Ascending aorta (tissue), 2 donors: ENCODE measurements around the gene CPA5. TPM values are rescaled to one million over a fixed set of nuclear protein-coding genes. Genes with fewer than 3 reads are reported as not detected.

Source experiments
- DNase-seq, 2 donors: peaks; one replicate each; pipeline ENCODE4 v3.0.0-alpha.2; 2019; ENCODE audit warnings: low spot score in 2 of 2
- H3K27ac ChIP-seq, 2 donors: fragments of 200-600 bp; sonication (generic); one replicate each; pipeline ENCODE4 v1.5.1; 2016 to 2017; ENCODE audit warnings: mild to moderate bottlenecking in 1 of 2
- H3K27me3 ChIP-seq: fragments of 200-600 bp; sonication (generic); one replicate; pipeline ENCODE4 v1.5.1; 2017
- H3K36me3 ChIP-seq, 2 donors: fragments of 200-600 bp; sonication (generic); one replicate each; pipeline ENCODE4 v1.5.1; 2016
- H3K4me1 ChIP-seq, 2 donors: fragments of 200-600 bp; sonication (generic); one replicate each; pipeline ENCODE4 v1.5.1; 2016 to 2017; ENCODE audit warnings: mild to moderate bottlenecking in 1 of 2
- H3K4me3 ChIP-seq, 2 donors: fragments of 200-600 bp; sonication (generic); one replicate each; pipeline ENCODE4 v1.5.1; 2016 to 2017; ENCODE audit warnings: mild to moderate bottlenecking in 1 of 2
- H3K9me3 ChIP-seq, 2 donors: fragments of 200-600 bp; sonication (generic); one replicate each; pipeline ENCODE4 v1.5.1; 2016
- CTCF ChIP-seq, 3 experiments: fragments of 200-600 bp in 2 of 3; fragments of 450-650 bp in 1 of 3; sonication (generic) in 2 of 3; IDR thresholded peaks; one replicate each; pipeline ENCODE4 v1.5.1; 2016 to 2019; ENCODE audit warnings: antibody characterized with exemption in 3 of 3, mild to moderate bottlenecking in 1 of 3, moderate library complexity in 1 of 3
- intact Hi-C: fragments of 100-400 bp; cut with DNase I; formaldehyde crosslinking; loops from one replicate; pipeline ENCODE4 v1.15.1; 2023
- total RNA-seq: library from RNA; depleted of rRNA; stranded (reverse); fragments of >200 nt; gene quantifications from one replicate; pipeline ENCODE4 v1.1.0, GENCODE V29; 2016

CPA5 gene
- total RNA-seq, 1 donor from 2014 or later, result not detected

DNA sequence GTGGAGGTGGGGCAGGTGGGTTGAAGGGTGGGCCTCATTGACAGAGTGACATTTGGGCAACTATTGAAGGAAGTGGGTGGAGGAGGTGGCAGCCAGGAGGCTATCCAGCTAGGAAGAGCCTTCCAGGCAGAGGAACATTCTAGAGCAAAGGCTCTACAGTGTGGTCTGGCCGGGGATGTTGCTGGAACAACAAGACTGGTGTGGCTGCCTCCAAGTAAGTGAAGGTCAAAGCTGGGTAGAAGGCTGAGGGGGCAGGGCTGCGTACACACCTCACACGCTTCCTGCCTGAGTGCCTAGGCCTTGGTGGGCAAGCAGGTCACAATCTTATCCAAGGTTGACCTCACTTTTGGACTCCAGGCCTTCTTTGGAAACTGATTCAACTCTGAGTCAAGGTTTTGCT is 42.3 kb downstream of the CPA5 start:
- H3K36me3 ChIP-seq, result no peaks in the 10 kb centered on the region
- no peak overlapping the region for H3K27ac ChIP-seq
- intact Hi-C loops, result no loop called here
- no peak overlapping the region for H3K4me3 ChIP-seq
- TF ChIP-seq CTCF (IDR thresholded peaks at IDR 0.05), result no peak
- H3K4me1 ChIP-seq, result peaks cover 0 to 2% of the 10 kb centered on the region in 2 donors
- DNase-seq, result no peak
- no peaks in the 10 kb centered on the region for H3K27me3 ChIP-seq
- no peaks in the 10 kb centered on the region for H3K9me3 ChIP-seq

GRCh38 chr7:130387306-130387627 is 42.7 kb downstream of the CPA5 start:
- Histone ChIP-seq H3K27ac (no peak overlapping the region), H3K4me3 (no peak overlapping the region), H3K9me3 (no peaks in the 10 kb centered on the region), H3K36me3 (no peaks in the 10 kb centered on the region), H3K4me1 (peaks cover 0 to 2% of the 10 kb centered on the region in 2 donors), H3K27me3 (no peaks in the 10 kb centered on the region)
- no peak for TF ChIP-seq CTCF (IDR thresholded peaks at IDR 0.05)
- intact Hi-C loops, result no loop called here
- DNase-seq, result no peak

- Histone ChIP-seq H3K27ac (no peak overlapping the region), H3K4me3 (no peak overlapping the region), H3K4me1 (peaks cover 0 to 4% of the 10 kb centered on the region in 2 donors), H3K36me3 (no peaks in the 10 kb centered on the region), H3K27me3 (no peaks in the 10 kb centered on the region), H3K9me3 (no peaks in the 10 kb centered on the region)
- TF ChIP-seq CTCF (IDR thresholded peaks at IDR 0.05), result no peak
- intact Hi-C loops, result no loop called here
- DNase-seq, result no peak
Measured at GRCh38 chr7:130387628-130388403, 43.2 kb downstream of the CPA5 start.

DNA sequence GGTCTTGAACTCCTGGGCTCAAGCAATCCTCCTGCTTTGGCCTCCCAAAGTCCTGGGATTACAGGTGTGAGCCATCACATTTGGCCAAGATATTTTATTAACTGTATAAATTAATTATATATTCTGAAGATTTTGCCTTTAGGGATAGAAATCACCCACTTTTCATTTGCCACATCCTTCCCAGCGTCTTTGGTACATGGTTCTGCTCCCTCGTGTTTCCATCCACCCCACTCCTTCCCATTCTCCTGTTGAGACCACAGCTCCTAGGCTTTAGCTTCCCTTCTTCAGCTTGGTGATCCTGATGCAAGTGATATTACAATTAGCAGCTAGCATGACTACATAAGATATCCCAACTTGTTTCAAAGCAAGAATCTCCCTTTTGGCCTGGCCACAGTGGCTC is 44.1 kb downstream of the CPA5 start:
- no peak for TF ChIP-seq CTCF (IDR thresholded peaks at IDR 0.05)
- Histone ChIP-seq H3K4me3 (no peak overlapping the region), H3K36me3 (no peaks in the 10 kb centered on the region), H3K27me3 (no peaks in the 10 kb centered on the region), H3K4me1 (peaks cover 0 to 6% of the 10 kb centered on the region in 2 donors), H3K9me3 (no peaks in the 10 kb centered on the region), H3K27ac (no peak overlapping the region)
- no peak for DNase-seq
- intact Hi-C loops, result no loop called here

GRCh38 chr7:130390486-130390885 is 45.9 kb downstream of the CPA5 start:
- DNase-seq, result no peak
- Histone ChIP-seq H3K4me3 (no peak overlapping the region), H3K27me3 (no peaks in the 10 kb centered on the region), H3K36me3 (no peaks in the 10 kb centered on the region), H3K9me3 (no peaks in the 10 kb centered on the region), H3K4me1 (peaks cover 0 to 6% of the 10 kb centered on the region in 2 donors), H3K27ac (no peak overlapping the region)
- intact Hi-C loops, result no loop called here
- no peak for TF ChIP-seq CTCF (IDR thresholded peaks at IDR 0.05)
